Right ventricle myocardium inferior (tissue), 1 donor: ENCODE measurements around the gene PRRC2C. TPM values are rescaled to one million over a fixed set of nuclear protein-coding genes. Genes with fewer than 3 reads are reported as not detected.
"Not testable (repeated sequence)": the region's sequence is repeated elsewhere in the genome, so short reads cannot be mapped to it uniquely, and the experiment has no call there.

Experiments used
- ATAC-seq: fragments of 200-7000 bp; cut with Tn5 transposase; one replicate; pipeline ENCODE4 v1.9.1; 2020; ENCODE audit warnings: mild to moderate bottlenecking, moderate library complexity
- DNase-seq: peaks from one replicate; pipeline ENCODE4 v3.0.0; 2021; ENCODE audit errors: missing footprints
- intact Hi-C: fragments of 100-400 bp; cut with DNase I; formaldehyde crosslinking; loops from one replicate; pipeline ENCODE4 v1.11.0; 2022
- long read RNA-seq: library from polyadenylated mRNA; unstranded; transcript quantifications from one replicate; pipeline ENCODE4 v2.0.0, GENCODE V29; 2021
- total RNA-seq: library from RNA; stranded (reverse); fragmentation: NEBNext Ultra II Directional; extraction: Animal tissue kit (Norgen Biotek cat#: 25700); gene quantifications from one replicate; pipeline ENCODE4 v1.2.1, GENCODE V29; 2021
- donor health status: DM: no; HTN: yes; CAD: no; lungs with severe emphysema.

PRRC2C gene
- 45.7 TPM for total RNA-seq
- long read RNA-seq, partial matches to known transcripts, result 11 of 11 reads
- long read RNA-seq, other reads (novel, unspliced or antisense), result 0 of 11 reads

DNA sequence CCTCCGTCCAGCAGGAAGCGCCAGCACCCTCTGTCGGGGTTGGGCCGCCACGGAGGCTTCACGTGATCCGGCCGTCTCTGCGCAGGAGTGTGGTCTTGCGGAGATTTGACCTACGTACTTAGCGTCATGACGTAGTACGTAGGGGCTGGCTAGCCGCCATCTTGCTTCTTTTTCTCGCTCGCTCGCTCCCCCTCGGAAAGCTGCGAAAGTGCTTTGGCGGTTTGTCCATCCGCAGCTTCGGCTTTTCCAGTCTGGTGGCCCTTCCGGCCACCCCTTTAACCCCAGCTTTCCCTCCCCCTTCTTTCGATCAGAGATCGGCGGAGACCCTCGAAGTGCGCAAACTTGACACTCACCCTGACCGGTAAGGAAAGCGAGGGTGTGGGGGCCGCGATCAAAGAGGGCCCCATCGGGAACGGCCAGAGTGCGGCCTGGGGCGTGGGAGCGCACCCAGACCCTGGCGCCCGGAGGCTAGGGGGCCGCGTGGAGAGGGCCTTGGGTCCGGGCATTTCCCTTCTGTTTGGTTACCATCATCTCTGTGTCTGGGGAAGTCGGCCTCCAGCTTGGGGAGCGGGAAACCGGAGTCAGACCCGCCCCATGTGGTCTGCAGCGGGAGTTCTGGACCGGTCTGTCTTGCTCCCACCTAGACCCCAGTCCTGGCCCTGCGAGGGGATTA is at the start of gene PRRC2C:
TSS of gene PRRC2C (plus strand) at position 156 of the 673 bp plus-strand sequence. CDS start 26,559 bp downstream, outside the sequence.
- ATAC-seq, result peak; percentile 99
- peak; percentile 98 for DNase-seq
- intact Hi-C loops, result no loop called here

DNA sequence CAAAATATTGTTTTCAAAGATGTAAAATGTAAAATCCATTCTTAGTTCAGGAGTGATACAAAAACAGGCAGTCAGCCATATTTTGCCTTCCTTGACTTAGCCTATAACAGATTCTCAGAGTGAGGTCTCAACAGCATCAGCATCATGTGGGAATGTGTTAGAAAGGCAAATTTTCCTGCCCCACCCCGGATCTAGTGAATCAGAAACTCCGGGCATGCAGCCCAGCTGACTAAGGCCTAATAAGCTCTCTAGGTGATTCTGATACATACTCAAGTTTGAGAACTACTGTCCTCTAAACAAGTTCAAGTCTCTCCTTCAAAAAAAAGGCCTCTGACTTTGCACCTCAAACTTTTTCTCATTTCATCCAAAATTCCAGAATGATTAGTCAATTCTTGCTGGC is 46.9 kb upstream of the PRRC2C start:
- DNase-seq (no peak), ATAC-seq (no peak)
- intact Hi-C loops, result no loop called here

- DNase-seq, ATAC-seq, intact Hi-C loops: not testable (repeated sequence)
These were observed 45.1 kb upstream of the PRRC2C start for GRCh38 chr1:171440201-171440600.

DNA sequence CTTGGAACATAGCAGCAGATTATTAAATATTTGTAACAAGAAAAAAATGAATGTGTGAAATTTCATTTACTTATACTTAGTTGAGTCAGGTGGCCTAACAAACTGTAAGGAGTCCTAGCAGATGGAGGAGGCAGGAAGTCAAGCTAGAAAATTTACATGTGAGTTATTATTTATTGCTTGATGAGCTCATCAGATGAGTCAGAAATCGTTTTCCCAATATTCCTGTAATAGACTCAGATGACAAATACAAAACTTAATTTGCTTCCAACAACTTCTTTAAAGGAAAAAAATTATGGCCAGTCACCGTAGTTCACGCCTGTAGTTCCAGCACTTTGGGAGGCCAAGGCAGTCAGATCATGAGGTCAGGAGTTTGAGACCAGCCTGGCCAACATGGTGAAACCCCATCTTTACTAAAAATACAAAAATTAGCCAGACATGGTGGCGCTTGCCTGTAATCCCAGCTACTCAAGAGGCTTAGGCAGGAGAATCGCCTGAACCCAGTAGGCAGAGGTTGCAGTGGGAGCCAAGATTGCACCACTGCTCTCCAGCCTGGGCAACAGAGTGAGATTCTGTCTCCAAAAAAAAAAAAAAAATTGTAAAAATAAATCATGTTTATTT is 43.9 kb upstream of the PRRC2C start:
- DNase-seq, ATAC-seq, intact Hi-C loops: not testable (repeated sequence)

DNA sequence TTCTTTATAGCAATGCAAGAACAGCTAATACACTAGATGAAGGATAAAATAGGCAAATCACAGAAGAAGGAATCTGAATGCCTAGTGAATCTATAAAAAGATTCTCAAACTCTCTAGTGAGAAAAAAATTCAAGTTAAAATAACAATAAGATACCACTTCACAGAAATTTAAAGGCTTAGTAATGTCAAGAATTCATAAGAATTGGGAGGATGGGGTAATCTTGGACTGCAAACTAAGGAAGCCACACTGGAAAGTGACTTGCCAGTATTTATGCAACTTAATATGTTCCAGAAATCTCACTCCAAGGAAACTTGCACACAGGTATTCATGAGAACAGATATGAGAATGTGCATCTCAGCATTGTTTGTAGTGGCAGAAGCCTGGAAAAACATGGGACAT is 38.9 kb upstream of the PRRC2C start:
- intact Hi-C loops, result no loop called here
- DNase-seq (no peak), ATAC-seq (no peak)

GRCh38 chr1:171455967-171456366 is 29.4 kb upstream of the PRRC2C start:
- ATAC-seq (no peak), DNase-seq (no peak)
- intact Hi-C loops, result no loop called here

- ATAC-seq, result no peak
- DNase-seq, result no peak
- intact Hi-C loops, result no loop called here
These were observed 27.9 kb upstream of the PRRC2C start for GRCh38 chr1:171457412-171457811.

GRCh38 chr1:171460018-171460620 is 25.2 kb upstream of the PRRC2C start:
- intact Hi-C loops, result no loop called here
- DNase-seq, result no peak
- no peak for ATAC-seq

DNA sequence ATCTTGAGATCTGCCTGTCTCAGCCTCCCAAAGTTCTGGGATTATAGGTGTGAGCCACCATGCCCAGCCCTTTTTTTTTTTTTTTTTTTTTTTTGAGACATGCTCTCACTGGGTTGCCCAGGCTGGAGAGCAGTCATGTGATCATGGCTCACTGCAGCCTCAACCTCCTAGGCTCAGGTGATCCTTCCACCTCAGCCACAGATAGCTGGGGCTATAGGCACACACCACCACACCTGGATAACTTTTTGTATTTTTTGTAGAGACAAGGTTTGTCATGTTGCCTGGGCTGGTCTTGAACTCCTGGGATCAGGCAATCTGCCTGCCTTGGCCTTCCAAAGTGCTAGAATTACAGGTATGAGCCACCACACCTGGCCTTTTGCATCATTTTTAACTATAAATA is 17.7 kb upstream of the PRRC2C start:
- intact Hi-C loops, result no loop called here
- DNase-seq (no peak), ATAC-seq (no peak)

GRCh38 chr1:171468120-171468750 is 17.1 kb upstream of the PRRC2C start:
- intact Hi-C loops, result no loop called here
- DNase-seq, result no peak
- ATAC-seq, result no peak

GRCh38 chr1:171470726-171471125 is 14.6 kb upstream of the PRRC2C start:
- intact Hi-C loops, result no loop called here
- DNase-seq, result no peak
- no peak for ATAC-seq

DNA sequence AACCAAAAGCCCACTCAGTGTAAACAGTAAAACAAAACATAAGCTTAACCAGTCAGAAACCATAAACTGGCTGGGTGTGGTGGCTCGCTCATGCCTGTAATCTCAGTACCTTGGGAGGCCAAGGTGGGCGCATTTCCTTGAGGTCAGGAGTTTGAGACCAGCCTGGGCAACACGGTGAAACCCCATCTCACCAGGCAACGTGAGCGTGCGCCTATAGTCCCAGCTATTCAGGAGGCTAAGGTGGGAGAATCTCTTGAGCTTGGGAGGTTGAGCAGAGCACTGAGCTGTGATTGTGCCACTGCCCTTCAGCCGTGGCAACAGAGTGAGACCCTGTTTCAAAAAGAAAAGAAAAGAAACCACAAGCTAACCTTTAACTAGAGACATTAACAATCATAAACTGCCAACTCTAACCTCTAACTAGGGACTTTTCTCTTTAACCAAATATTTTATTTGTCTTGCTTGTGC is 13.1 kb upstream of the PRRC2C start:
- ATAC-seq, result no peak
- DNase-seq, result no peak
- intact Hi-C loops, result no loop called here

- no peak for DNase-seq
- intact Hi-C loops, result no loop called here
- no peak for ATAC-seq
These were observed 8.5 kb upstream of the PRRC2C start for GRCh38 chr1:171476829-171477228.

DNA sequence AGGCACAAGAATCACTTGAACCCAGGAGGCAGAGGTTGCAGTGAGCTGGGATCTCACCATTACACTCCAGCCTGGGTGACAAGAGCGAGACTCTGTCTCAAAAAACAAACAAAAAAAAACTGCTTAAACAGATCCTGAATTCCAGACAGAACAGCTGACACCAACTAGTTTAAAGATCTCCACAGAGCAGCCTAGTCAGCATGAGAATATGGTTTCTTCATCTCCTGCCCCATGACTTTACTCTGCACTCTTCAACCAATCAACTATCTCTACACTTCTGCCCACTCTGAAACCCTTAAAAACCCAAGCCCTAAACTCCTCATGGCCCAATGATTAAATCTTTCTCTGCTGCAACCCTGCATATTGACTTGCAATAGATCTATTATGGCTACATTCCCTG is 7.5 kb upstream of the PRRC2C start:
- intact Hi-C loops, result no loop called here
- ATAC-seq (no peak), DNase-seq (no peak)

- ATAC-seq, result no peak
- no peak for DNase-seq
- intact Hi-C loops, result no loop called here
These were observed 5.3 kb upstream of the PRRC2C start for GRCh38 chr1:171480035-171480434.

DNA sequence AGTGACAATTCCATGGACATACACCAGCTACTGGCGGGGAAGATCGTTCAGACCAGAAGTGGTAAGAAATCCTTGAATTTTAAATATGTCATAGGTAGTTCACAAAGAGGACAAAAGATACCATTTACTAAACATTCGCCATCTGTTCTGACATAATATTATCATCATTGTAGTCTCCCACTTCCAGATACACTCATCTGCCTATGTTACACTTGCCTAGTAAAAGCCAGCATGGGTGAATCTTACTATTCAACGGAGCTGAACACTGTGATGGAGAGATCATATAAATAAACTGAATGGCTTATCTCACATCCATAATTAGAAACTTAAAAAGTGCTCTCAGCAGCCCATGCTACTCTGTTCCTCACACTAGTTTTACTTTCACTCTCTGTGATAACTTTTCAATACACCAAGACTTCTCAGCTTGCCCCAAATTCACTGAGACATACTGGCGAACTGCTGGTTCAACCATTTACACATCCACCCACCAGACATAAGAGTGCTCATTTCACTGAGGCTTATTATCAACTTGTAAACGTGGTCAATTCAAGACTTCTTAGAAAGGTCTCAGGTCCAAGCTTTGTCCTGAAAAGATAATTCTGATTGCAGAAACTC is 463 bp upstream of the PRRC2C start:
- no peak for DNase-seq
- intact Hi-C loops, result no loop called here
- ATAC-seq, result peak; percentile 53

GRCh38 chr1:171486048-171486519 is 754 bp downstream of the PRRC2C start:
- no peak for DNase-seq
- ATAC-seq, result peak; percentile 27
- intact Hi-C loops, result no loop called here

GRCh38 chr1:171487038-171487437 is 1.7 kb downstream of the PRRC2C start:
- intact Hi-C loops, result no loop called here
- DNase-seq (no peak), ATAC-seq (no peak)
